Measurements from ENCODE around the gene KCNJ9. TPM values are rescaled to one million over a fixed set of nuclear protein-coding genes. Genes with fewer than 3 reads are reported as not detected.

The KCNJ9 gene
- total RNA-seq, 2 experiments from 2014 or later, result not detected

DNA sequence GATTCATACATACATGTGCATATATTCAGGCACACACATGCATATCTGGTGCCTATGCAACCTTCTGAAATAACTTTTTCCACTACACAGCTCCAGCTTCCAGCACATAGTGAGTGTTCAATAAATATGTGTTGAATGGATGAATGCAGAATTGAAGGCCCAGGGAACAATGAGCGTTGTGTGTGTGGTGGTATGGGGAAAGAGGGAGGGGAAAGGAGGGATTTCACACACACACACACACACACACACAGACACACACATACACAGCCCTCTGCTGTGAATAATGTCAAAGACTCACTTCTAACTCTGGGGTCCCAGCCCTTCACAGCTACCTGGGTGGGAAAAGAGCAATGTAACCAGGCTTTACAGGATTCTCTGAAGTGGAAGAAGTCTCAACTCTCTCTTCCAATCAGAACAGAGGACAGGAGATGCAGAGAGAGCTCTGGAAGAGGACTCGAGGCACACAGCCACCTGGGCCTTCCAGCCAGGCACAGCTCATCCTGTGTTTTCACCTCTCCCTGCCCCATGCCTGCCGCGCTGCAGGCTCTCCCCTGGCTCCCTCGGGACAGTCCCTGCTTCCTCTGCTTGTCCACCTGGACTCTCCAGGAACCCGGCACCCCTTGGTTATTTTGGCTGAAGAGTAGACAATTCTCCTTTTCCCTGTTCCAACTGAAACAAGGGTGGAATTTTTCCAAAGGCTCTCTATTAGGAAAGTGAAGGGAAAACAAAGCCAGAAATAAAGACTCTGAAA, 22.5 kb downstream of the KCNJ9 start:
- peaks cover under 1% of the 10 kb centered on the region for H3K27me3 Mint-ChIP-seq
- H3K4me1 Mint-ChIP-seq (ENCODE audit: low read depth), result peaks cover 44% of the 10 kb centered on the region
- DNase-seq (no peak), ATAC-seq (no peak)
- intact Hi-C loops (cut with micrococcal nuclease), result loop anchor here (5.0 to 10.0 kb wide), 3 partner anchors 103 to 188 kb away; partner anchors contain the start of gene PEA15
- H3K27ac Mint-ChIP-seq, result no peak overlapping the region
- no peaks in the 10 kb centered on the region for H3K36me3 Mint-ChIP-seq (ENCODE audit: low read depth)
- ChIA-PET POLR2A (interaction anchor here (1.2 to 1.5 kb wide), 2 partner anchors 10 to 19 kb away, joined by 3 to 4 read pairs; no protein-coding TSS in a partner anchor), CTCF (interaction anchor here (0.9 to 6.7 kb wide), 9 partner anchors 14 to 273 kb away, joined by 3 to 102 read pairs (median 13); no protein-coding TSS in a partner anchor)
- no peak overlapping the region for H3K4me3 Mint-ChIP-seq
- H3K9me3 Mint-ChIP-seq, result no peaks in the 10 kb centered on the region
- TF ChIP-seq, protein P1, sequence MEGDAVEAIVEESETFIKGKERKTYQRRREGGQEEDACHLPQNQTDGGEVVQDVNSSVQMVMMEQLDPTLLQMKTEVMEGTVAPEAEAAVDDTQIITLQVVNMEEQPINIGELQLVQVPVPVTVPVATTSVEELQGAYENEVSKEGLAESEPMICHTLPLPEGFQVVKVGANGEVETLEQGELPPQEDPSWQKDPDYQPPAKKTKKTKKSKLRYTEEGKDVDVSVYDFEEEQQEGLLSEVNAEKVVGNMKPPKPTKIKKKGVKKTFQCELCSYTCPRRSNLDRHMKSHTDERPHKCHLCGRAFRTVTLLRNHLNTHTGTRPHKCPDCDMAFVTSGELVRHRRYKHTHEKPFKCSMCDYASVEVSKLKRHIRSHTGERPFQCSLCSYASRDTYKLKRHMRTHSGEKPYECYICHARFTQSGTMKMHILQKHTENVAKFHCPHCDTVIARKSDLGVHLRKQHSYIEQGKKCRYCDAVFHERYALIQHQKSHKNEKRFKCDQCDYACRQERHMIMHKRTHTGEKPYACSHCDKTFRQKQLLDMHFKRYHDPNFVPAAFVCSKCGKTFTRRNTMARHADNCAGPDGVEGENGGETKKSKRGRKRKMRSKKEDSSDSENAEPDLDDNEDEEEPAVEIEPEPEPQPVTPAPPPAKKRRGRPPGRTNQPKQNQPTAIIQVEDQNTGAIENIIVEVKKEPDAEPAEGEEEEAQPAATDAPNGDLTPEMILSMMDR (IDR thresholded peaks at IDR 0.05), result no peak

DNA sequence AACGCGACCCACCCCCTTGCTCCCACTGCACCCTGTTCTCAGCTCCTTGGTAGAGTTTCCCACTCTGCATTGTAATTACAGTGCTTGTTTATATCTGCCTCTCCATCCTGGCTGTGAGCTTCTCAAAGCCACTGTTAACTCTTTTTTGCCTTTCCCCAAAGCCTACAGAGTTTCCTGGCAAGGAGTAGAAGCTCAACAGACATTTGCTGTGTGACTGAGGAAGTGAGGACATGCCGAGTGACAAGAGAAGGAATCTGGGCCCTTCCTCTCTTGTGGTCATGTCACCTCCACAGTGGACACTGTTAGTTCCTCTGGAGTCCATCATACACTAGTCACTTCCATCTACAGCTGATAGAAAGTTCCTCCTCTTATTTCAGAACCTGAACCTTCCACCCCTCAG, 23.1 kb downstream of the KCNJ9 start:
- DNase-seq, result no peak
- Mint-ChIP-seq H3K4me3 (no peak overlapping the region), H3K36me3 (ENCODE audit: low read depth) (no peaks in the 10 kb centered on the region), H3K27ac (no peak overlapping the region), H3K27me3 (peaks cover 4% of the 10 kb centered on the region), H3K9me3 (no peaks in the 10 kb centered on the region), H3K4me1 (ENCODE audit: low read depth) (peaks cover 43% of the 10 kb centered on the region)
- CTCF ChIA-PET, result interaction anchor here (0.9 to 6.7 kb wide), 8 partner anchors 14 to 272 kb away, joined by 3 to 102 read pairs (median 15); no protein-coding TSS in a partner anchor
- POLR2A ChIA-PET, result interaction anchor here (1.0 to 1.2 kb wide), 2 partner anchors 10 to 180 kb away, joined by 3 read pairs; no protein-coding TSS in a partner anchor
- intact Hi-C loops (cut with micrococcal nuclease), result loop anchor here (5.0 to 10.0 kb wide), 3 partner anchors 103 to 188 kb away; partner anchors contain the start of gene PEA15
- ATAC-seq, result no peak
- TF ChIP-seq, protein P1 (IDR thresholded peaks at IDR 0.05), result no peak

DNA sequence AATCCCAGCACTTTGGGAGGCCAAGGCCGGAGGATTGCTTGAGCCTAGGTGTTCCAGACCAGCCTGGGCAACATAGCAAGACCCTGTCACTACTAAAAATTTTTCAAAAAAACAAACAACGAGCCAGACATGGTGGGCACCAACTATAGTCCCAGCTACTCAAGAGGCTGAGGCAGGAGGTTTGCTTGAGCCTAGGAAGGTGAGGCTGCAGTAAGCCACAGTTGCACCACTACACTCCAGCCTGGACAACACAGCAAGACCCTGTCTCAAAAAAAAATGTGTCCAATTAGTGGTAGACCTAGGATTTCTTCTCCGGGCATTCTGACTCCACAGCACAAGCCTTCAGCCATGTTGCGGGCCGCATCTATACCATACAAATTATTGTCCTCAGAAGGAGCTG, 23.8 kb downstream of the KCNJ9 start:
- no peak overlapping the region for H3K4me3 Mint-ChIP-seq
- H3K36me3 Mint-ChIP-seq (ENCODE audit: low read depth), result no peaks in the 10 kb centered on the region
- no peaks in the 10 kb centered on the region for H3K9me3 Mint-ChIP-seq
- intact Hi-C loops (cut with micrococcal nuclease), result loop anchor here (10.0 kb wide), 1 partner anchor 150 kb away; no protein-coding TSS in a partner anchor
- peaks cover 4% of the 10 kb centered on the region for H3K27me3 Mint-ChIP-seq
- CTCF ChIA-PET, result interaction anchor here (0.9 to 6.7 kb wide), 8 partner anchors 13 to 272 kb away, joined by 3 to 102 read pairs (median 8); no protein-coding TSS in a partner anchor
- H3K27ac Mint-ChIP-seq, result no peak overlapping the region
- POLR2A ChIA-PET, result interaction anchor here (1.0 kb wide), 1 partner anchor 180 kb away, joined by 3 read pairs; no protein-coding TSS in a partner anchor
- DNase-seq, result no peak
- ATAC-seq, result no peak
- TF ChIP-seq, protein P1 (IDR thresholded peaks at IDR 0.05), result no peak
- H3K4me1 Mint-ChIP-seq (ENCODE audit: low read depth), result peaks cover 38% of the 10 kb centered on the region

GRCh38 chr1:160107512-160107911, 26.2 kb downstream of the KCNJ9 start:
- CTCF ChIA-PET, result interaction anchor here (1.6 to 3.2 kb wide), 4 partner anchors 61 to 184 kb away, joined by 5 to 13 read pairs (median 9); no protein-coding TSS in a partner anchor
- POLR2A ChIA-PET, result interaction anchor here (0.7 to 1.2 kb wide), 2 partner anchors 10 to 146 kb away, joined by 3 to 4 read pairs; no protein-coding TSS in a partner anchor
- Mint-ChIP-seq H3K4me3 (no peak overlapping the region), H3K4me1 (ENCODE audit: low read depth) (peaks cover 15% of the 10 kb centered on the region), H3K36me3 (ENCODE audit: low read depth) (no peaks in the 10 kb centered on the region), H3K9me3 (no peaks in the 10 kb centered on the region), H3K27me3 (peaks cover 4% of the 10 kb centered on the region), H3K27ac (no peak overlapping the region)
- no peak for DNase-seq
- ATAC-seq, result no peak
- TF ChIP-seq, protein P1 (IDR thresholded peaks at IDR 0.05), result no peak
- intact Hi-C loops (cut with micrococcal nuclease), result loop anchor here (10.0 kb wide), 1 partner anchor 147 kb away; no protein-coding TSS in a partner anchor
